Measurements from ENCODE around the gene GRIN3A. TPM values are rescaled to one million over a fixed set of nuclear protein-coding genes. Genes with fewer than 3 reads are reported as not detected.
"Not testable (repeated sequence)": the region's sequence is repeated elsewhere in the genome, so short reads cannot be mapped to it uniquely, and the experiment has no call there.

GRIN3A gene
- total RNA-seq, 2 donors from 2014 or later: 0.80 to 1.5 TPM

GRCh38 chr9:101561740-101562139 is 176.7 kb downstream of the GRIN3A start:
- WGBS: 97% methylated on average over 1 of the region's 1 CpG
- Histone ChIP-seq H3K27ac (no peak overlapping the region), H3K27me3 (replicated peaks; ENCODE audit: insufficient read depth) (no peaks in the 10 kb centered on the region), H3K9me3 (no peaks in the 10 kb centered on the region), H3K4me1 (replicated peaks) (no peaks in the 10 kb centered on the region), H3K36me3 (peaks cover 0 to 12% of the 10 kb centered on the region in 2 donors), H3K4me3 (no peak overlapping the region)
- DNase-seq (ENCODE audit: low spot score): no peak
- no peak for TF ChIP-seq CTCF (IDR thresholded peaks at IDR 0.05)
- intact Hi-C loops (cut with DNase I): no loop called here

GRCh38 chr9:101549472-101550098 is 188.9 kb downstream of the GRIN3A start:
- H3K4me3 ChIP-seq; H3K4me1 ChIP-seq (replicated peaks); H3K27ac ChIP-seq; DNase-seq (ENCODE audit: low spot score); intact Hi-C loops (cut with DNase I); H3K9me3 ChIP-seq; H3K27me3 ChIP-seq (replicated peaks; ENCODE audit: insufficient read depth): not testable (repeated sequence)
- 77% methylated on average over 18 of the region's 18 CpGs for WGBS
- H3K36me3 ChIP-seq: peaks cover 7 to 23% of the 10 kb centered on the region in 2 donors
- peak in 2 of 4 experiments; percentile 27 to 40 for TF ChIP-seq CTCF (IDR thresholded peaks at IDR 0.05)

GRCh38 chr9:101543098-101543735 is 195.2 kb downstream of the GRIN3A start:
- peaks cover 7 to 12% of the 10 kb centered on the region in 2 donors for H3K36me3 ChIP-seq
- peaks cover 2% of the 10 kb centered on the region for H3K4me1 ChIP-seq (replicated peaks)
- TF ChIP-seq POLR2A (IDR thresholded peaks at IDR 0.05) (no peak), CTCF (IDR thresholded peaks at IDR 0.05) (no peak), POLR2AphosphoS5 (IDR thresholded peaks at IDR 0.05) (no peak)

GRCh38 chr9:101540069-101540468 is 198.4 kb downstream of the GRIN3A start:
- H3K4me1 ChIP-seq (replicated peaks): peaks cover 2% of the 10 kb centered on the region
- H3K9me3 ChIP-seq: no peaks in the 10 kb centered on the region
- no peaks in the 10 kb centered on the region for H3K36me3 ChIP-seq
- DNase-seq (ENCODE audit: low spot score): no peak
- H3K4me3 ChIP-seq: no peak overlapping the region
- TF ChIP-seq POLR2AphosphoS5 (IDR thresholded peaks at IDR 0.05) (no peak), CTCF (IDR thresholded peaks at IDR 0.05) (no peak), POLR2A (IDR thresholded peaks at IDR 0.05) (no peak)
- H3K27ac ChIP-seq: no peak overlapping the region
- H3K27me3 ChIP-seq (replicated peaks; ENCODE audit: insufficient read depth): no peaks in the 10 kb centered on the region
- intact Hi-C loops (cut with DNase I): no loop called here
- 86% methylated on average over 8 of the region's 8 CpGs for WGBS

More at GRCh38 chr9:101543098-101543735, 195.2 kb downstream of the GRIN3A start:
- H3K27me3 ChIP-seq (replicated peaks; ENCODE audit: insufficient read depth): no peaks in the 10 kb centered on the region
- H3K27ac ChIP-seq: peak overlapping the region in 1 of 2 donors; percentile 56
- H3K9me3 ChIP-seq: no peaks in the 10 kb centered on the region
- WGBS: 71% methylated on average over 14 of the region's 14 CpGs
- intact Hi-C loops (cut with DNase I): no loop called here
- DNase-seq (ENCODE audit: low spot score): peak; percentile 58
- no peak overlapping the region for H3K4me3 ChIP-seq

GRCh38 chr9:101536938-101537337 is 201.5 kb downstream of the GRIN3A start:
- no peak overlapping the region for H3K27ac ChIP-seq
- no peaks in the 10 kb centered on the region for H3K27me3 ChIP-seq (replicated peaks; ENCODE audit: insufficient read depth)
- H3K4me3 ChIP-seq: no peak overlapping the region
- intact Hi-C loops (cut with DNase I): no loop called here
- no peaks in the 10 kb centered on the region for H3K36me3 ChIP-seq
- H3K4me1 ChIP-seq (replicated peaks): no peaks in the 10 kb centered on the region
- WGBS: 96% methylated on average over 2 of the region's 2 CpGs
- DNase-seq (ENCODE audit: low spot score): no peak
- no peak for TF ChIP-seq POLR2A (IDR thresholded peaks at IDR 0.05)
- TF ChIP-seq POLR2AphosphoS5 (IDR thresholded peaks at IDR 0.05): no peak
- TF ChIP-seq CTCF (IDR thresholded peaks at IDR 0.05): no peak
- H3K9me3 ChIP-seq: no peaks in the 10 kb centered on the region
